ENCODE results near the gene AUH.
"Not testable (repeated sequence)": the region's sequence is repeated elsewhere in the genome, so short reads cannot be mapped to it uniquely, and the experiment has no call there.

The AUH gene

DNA sequence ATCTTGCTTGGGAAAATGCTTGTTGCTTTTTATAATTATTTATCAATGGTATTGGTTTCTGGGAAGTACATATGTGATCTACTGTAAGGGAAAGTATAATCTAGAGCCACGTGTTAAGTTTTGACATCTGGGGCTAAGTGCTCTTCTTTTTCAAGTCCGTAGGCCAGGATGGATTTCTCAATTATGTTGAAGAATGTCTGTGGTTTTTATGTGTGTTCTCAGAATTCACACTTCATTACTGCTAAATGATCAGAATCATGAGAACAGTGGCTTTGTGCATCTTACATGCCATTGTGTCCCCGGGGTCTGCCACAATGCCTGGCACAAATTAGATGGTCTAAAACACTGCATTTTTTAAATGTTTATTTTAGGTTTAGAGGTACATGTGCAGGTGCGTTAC, 14.5 kb upstream of the AUH start:
- no peak for TF ChIP-seq GABPA (IDR thresholded peaks at IDR 0.05; ENCODE audit: low read depth)
- TF ChIP-seq, protein P1, sequence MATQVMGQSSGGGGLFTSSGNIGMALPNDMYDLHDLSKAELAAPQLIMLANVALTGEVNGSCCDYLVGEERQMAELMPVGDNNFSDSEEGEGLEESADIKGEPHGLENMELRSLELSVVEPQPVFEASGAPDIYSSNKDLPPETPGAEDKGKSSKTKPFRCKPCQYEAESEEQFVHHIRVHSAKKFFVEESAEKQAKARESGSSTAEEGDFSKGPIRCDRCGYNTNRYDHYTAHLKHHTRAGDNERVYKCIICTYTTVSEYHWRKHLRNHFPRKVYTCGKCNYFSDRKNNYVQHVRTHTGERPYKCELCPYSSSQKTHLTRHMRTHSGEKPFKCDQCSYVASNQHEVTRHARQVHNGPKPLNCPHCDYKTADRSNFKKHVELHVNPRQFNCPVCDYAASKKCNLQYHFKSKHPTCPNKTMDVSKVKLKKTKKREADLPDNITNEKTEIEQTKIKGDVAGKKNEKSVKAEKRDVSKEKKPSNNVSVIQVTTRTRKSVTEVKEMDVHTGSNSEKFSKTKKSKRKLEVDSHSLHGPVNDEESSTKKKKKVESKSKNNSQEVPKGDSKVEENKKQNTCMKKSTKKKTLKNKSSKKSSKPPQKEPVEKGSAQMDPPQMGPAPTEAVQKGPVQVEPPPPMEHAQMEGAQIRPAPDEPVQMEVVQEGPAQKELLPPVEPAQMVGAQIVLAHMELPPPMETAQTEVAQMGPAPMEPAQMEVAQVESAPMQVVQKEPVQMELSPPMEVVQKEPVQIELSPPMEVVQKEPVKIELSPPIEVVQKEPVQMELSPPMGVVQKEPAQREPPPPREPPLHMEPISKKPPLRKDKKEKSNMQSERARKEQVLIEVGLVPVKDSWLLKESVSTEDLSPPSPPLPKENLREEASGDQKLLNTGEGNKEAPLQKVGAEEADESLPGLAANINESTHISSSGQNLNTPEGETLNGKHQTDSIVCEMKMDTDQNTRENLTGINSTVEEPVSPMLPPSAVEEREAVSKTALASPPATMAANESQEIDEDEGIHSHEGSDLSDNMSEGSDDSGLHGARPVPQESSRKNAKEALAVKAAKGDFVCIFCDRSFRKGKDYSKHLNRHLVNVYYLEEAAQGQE (IDR thresholded peaks at IDR 0.05; ENCODE audit: insufficient replicate concordance, low read depth) = no peak
- TF ChIP-seq SPI1 (IDR thresholded peaks at IDR 0.05; ENCODE audit: borderline replicate concordance, low read depth) = no peak
- no peak for TF ChIP-seq POLR2AphosphoS5 (IDR thresholded peaks at IDR 0.05; ENCODE audit: low read depth)
- TF ChIP-seq, protein P2, sequence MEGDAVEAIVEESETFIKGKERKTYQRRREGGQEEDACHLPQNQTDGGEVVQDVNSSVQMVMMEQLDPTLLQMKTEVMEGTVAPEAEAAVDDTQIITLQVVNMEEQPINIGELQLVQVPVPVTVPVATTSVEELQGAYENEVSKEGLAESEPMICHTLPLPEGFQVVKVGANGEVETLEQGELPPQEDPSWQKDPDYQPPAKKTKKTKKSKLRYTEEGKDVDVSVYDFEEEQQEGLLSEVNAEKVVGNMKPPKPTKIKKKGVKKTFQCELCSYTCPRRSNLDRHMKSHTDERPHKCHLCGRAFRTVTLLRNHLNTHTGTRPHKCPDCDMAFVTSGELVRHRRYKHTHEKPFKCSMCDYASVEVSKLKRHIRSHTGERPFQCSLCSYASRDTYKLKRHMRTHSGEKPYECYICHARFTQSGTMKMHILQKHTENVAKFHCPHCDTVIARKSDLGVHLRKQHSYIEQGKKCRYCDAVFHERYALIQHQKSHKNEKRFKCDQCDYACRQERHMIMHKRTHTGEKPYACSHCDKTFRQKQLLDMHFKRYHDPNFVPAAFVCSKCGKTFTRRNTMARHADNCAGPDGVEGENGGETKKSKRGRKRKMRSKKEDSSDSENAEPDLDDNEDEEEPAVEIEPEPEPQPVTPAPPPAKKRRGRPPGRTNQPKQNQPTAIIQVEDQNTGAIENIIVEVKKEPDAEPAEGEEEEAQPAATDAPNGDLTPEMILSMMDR (IDR thresholded peaks at IDR 0.05; ENCODE audit: insufficient read depth, low read length) = no peak
- DNase-seq (ENCODE audit: low read depth in 1 of 2, low spot score in 1 of 2) = no peak
- H3K27ac ChIP-seq (replicated peaks) = no peak overlapping the region
- no peaks in the 10 kb centered on the region for H3K27me3 ChIP-seq (ENCODE audit: insufficient read depth, poor library complexity, severe bottlenecking)
- no peak overlapping the region for H3K4me3 ChIP-seq (replicated peaks; ENCODE audit: insufficient read depth, low read length)

DNA sequence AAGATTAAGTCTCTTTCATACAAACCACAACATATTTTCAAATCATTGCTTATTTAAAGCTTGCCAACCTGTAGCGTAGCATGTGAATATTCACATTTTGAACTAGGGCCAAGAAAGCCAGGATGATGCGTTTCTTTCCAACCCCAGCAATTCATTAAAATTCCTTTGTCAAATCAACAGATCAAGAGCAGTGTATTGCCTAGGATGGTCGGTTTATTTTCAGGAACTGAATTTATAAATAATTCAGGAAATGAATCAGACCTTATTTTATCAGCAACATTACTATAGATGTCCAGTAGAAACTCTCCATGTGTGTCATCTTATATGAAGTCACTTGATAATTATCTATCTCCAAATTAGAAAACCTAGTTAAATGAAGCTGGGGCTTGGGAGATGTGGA, 13.2 kb upstream of the AUH start:
- H3K27ac ChIP-seq (replicated peaks) = no peak overlapping the region
- no peak for TF ChIP-seq GABPA (IDR thresholded peaks at IDR 0.05; ENCODE audit: low read depth)
- TF ChIP-seq, protein P1 (IDR thresholded peaks at IDR 0.05; ENCODE audit: insufficient replicate concordance, low read depth) = no peak
- TF ChIP-seq, protein P2 (IDR thresholded peaks at IDR 0.05; ENCODE audit: insufficient read depth, low read length) = no peak
- TF ChIP-seq SPI1 (IDR thresholded peaks at IDR 0.05; ENCODE audit: borderline replicate concordance, low read depth) = no peak
- TF ChIP-seq POLR2AphosphoS5 (IDR thresholded peaks at IDR 0.05; ENCODE audit: low read depth) = no peak

DNA sequence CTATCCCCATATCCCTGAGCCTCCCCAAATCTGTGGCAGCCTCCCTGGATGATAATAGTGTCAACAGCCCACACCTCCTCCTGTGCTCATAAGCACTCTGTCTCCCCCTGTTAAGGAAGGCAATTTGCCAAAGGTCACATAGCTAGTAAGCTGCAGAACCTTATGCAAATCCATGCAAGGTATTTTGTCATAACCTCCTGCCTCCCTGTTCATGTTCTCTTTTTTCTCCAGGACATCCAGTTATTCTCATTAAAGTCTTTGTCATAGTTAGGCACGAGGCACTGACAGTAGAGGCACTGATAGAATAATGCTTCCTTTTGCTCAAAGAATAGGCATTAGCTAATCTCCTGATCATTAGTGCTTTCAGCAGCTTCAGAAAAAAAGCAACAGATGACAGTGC, 10.2 kb upstream of the AUH start:
- H3K27ac ChIP-seq (replicated peaks) = no peak overlapping the region
- TF ChIP-seq, protein P2 (IDR thresholded peaks at IDR 0.05; ENCODE audit: insufficient read depth, low read length) = no peak
- TF ChIP-seq POLR2AphosphoS5 (IDR thresholded peaks at IDR 0.05; ENCODE audit: low read depth) (no peak), GABPA (IDR thresholded peaks at IDR 0.05; ENCODE audit: low read depth) (no peak), SPI1 (IDR thresholded peaks at IDR 0.05; ENCODE audit: borderline replicate concordance, low read depth) (no peak)
- TF ChIP-seq, protein P1 (IDR thresholded peaks at IDR 0.05; ENCODE audit: insufficient replicate concordance, low read depth) = no peak
- no peak overlapping the region for H3K4me3 ChIP-seq (replicated peaks; ENCODE audit: insufficient read depth, low read length)
- DNase-seq (ENCODE audit: low read depth in 1 of 2, low spot score in 1 of 2) = no peak
- no peaks in the 10 kb centered on the region for H3K27me3 ChIP-seq (ENCODE audit: insufficient read depth, poor library complexity, severe bottlenecking)

More for the DNA sequence above, 13.2 kb upstream of the AUH start:
- no peaks in the 10 kb centered on the region for H3K27me3 ChIP-seq (ENCODE audit: insufficient read depth, poor library complexity, severe bottlenecking)
- H3K4me3 ChIP-seq (replicated peaks; ENCODE audit: insufficient read depth, low read length) = no peak overlapping the region
- DNase-seq (ENCODE audit: low read depth in 1 of 2, low spot score in 1 of 2) = no peak

DNA sequence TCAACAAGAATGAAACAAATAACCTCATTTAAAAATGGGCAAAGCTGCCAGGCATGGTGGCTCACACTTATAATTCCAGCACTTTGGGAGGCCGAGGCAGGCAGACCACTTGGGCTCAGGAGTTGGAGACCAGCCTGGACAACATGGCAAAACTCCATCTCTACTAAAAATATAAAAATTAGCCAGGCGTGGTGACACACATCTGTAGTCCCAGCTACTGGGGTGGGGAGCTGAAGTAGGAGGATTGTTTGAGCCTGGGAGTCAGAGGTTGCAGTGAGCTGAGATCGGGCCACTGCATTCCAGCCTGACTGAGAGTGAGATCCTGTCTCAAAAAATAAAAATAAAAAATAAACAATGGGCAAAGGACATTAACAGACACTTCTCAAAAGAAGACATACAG, 8.3 kb upstream of the AUH start:
- H3K27ac ChIP-seq (replicated peaks); H3K27me3 ChIP-seq (ENCODE audit: insufficient read depth, poor library complexity, severe bottlenecking); H3K4me3 ChIP-seq (replicated peaks; ENCODE audit: insufficient read depth, low read length); DNase-seq (ENCODE audit: low read depth in 1 of 2, low spot score in 1 of 2): not testable (repeated sequence)
